ENCODE measurements around the gene EIF3A.
"Not testable (repeated sequence)": the region's sequence is repeated elsewhere in the genome, so short reads cannot be mapped to it uniquely, and the experiment has no call there.

EIF3A gene

DNA sequence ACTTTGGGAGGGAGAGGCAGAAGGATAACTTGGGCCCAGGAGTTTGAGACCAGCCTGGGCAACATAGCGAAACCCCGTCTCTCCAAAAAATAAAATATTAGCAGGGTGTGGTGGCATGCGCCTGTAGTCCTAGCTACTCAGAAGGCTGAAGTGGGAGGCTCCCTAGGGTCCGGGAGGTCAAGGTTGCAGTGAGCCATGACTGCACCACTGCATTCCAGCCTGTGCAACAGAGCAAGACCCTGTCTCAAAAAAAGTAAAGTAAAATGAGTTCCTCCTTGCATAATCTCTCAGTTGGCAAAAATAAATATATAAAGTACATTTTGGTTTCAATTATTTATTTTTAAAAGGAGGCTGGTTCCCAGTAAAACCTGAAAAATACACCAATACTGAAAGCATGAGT lies 39.3 kb downstream of the EIF3A start:
- DNase-seq: no peak

DNA sequence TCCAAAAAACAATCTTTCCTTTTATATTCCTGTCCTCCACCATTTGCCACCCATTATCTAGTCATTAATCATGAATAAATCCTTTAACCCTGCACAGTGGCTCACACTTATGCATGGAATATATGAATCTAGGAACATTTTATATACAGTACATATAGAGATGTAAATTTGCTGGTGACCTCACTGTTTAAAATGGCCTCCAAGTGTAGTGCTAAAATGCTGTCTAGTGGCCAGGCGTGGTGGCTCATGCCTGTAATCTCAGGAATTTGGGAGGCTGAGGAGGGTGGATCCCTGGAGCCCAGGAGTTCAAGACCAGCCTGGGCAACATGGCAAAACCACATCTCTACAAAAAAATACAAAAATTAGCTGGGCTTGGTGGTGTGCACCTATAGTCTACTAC lies 41.5 kb downstream of the EIF3A start:
- DNase-seq: no peak

GRCh38 chr10:119031496-119032059 lies 49.0 kb downstream of the EIF3A start:
- DNase-seq: no peak

DNA sequence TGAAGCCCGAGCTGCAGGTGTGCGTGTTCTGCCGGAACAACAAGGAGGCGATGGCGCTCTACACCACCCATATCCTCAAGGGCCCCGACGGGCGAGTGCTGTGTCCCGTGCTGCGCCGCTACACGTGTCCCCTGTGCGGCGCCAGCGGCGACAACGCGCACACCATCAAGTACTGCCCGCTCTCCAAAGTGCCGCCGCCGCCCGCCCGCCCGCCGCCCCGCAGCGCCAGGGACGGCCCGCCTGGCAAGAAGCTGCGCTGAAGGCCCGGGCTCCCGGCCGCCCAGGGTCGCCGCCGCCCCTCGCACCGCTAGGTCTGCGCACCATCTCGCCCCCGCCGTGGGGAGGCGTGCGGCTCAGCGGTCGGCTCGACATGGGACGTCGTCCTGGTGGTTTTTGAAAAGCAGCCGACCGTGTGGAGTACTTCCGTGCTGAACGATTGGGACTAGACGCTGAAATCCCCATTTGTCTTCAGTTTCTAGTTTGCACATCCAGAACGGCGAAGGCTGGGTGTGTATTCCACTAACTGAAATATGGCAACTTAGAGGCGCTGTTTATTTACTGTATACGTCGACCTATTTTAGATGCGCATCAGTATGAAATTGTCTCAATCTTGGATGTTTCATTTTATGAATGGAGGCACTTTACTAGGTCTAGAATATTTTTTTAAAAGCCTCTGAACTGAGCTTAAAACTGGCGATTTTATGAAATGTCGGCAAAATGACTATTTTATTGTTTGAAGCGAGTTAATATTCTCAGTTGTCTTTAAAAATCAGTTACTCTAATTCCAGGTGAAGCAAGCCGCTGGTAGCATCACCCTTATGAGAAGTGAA lies 50.0 kb downstream of the EIF3A start:
- no peak for DNase-seq

- DNase-seq: no peak
These were observed 50.8 kb downstream of the EIF3A start, which contains the start of gene NANOS1 for GRCh38 chr10:119029613-119030420. NANOS1 (plus strand) TSS chr10:119029714; CDS start chr10:119029802, 88 bp downstream.

DNA sequence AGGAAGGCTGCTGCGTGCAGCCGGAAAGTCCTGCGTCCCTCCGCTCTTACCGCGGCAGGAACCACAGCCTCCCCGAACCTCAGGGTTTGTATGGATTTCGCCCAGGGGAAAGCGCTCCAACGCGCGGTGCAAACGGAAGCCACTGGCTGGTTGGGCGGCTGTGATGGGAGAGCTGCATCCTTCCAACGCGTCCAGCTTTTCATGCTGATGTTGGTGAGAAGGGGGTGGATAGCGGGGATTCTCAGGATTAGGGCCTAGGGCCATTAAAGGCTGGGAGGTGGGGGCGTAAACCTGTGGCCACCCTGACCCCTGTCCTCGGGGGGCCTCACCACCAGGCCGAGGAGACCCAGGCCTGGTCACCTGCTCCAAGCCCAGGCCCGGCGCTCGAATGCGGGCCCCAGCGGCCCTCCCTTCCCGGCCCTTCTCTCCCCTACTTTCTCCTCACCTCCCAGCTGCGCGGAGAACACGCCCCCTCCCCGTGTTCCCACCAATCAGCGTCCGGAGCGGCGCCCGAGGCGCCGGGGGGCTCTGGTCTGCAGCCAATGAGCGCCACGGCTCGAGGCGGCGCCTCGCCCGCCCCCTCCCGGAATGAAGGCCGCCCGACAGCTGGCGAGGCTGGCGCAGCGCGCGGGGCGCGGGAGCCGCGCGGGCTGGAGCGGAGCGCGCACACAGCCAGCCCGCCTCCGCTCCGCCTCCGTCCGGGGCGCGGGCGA lies 51.6 kb downstream of the EIF3A start:
- peak; percentile 25 for DNase-seq

DNA sequence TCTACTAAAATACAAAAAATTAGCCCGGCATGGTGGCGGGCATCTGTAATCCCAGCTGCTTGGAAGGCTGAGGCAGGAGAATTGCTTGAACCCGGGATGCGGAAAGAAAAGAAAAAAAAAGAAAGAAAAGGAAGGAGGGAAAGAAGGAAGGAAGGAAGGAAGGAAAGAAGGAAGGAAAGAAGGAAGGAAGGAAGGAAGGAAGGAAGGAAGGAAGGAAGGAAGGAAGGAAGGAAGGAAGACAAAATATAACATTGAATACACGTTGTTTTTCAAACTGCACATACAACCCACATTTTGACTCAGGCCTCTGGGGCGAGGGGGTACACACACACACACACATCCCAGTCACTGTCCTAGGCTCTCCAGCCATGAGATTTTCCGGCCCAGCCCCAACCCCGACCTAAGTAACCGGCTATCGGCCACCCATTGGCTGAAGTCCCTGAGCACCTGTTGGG lies 52.1 kb downstream of the EIF3A start:
- not testable (repeated sequence) for DNase-seq

DNA sequence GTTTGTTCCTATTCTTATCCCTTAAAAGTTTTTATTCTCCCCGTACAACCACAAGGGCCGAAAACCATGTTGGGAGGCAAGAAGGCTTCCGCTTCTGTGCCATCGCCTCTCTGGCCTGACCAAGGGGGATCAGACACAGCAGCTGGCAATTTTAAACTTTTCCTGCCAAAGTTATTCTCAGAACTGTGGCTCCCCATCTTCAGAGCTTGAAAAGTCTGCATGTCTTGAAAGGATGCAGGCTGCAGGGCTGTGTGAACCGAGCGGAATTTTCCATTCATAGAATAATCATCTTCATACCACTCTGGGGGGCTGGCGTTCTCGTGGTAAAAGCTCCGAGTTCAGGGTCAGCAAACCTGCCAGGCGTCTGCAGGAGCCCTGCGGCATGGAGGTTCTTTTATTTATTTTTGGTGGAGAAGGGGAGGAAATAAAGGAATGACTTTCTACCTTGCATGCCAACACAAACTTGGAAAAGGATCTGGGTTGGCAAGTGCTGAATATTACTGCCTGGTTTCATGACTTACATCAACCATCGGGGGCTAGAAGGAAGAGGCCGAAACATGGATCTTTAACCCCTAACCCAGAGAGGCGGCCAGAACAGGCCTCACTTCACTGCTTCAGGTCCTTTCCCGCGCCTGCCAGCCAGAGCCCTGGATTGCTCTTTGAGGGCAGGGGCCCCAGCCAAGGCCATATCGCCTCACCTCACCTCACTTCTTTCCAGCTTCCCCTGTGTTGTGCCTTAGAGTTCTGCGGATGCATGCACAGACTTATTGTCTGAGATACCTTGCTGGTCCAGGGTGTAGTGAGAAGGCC lies 54.1 kb downstream of the EIF3A start:
- DNase-seq: no peak

DNA sequence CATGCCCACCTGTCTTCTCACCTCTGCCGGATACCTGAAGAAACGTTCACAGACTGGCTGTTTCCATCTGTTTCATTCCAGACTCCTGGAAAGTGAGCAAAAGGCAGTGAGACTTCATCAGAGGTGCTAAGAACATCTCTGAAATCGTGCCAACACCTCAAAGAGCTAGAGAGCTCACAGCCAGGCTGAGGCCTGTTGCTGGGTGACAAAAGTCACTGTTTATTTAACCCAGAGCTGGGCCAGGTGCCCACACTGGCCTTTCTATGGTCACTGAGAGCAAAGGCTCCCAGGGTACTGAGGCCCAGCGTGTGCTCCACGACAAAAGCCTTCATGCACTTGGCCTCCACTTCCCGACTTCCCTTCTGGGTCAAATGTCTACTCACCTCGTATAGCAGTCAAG lies 54.8 kb downstream of the EIF3A start:
- DNase-seq: no peak

- DNase-seq: no peak
These were observed 55.3 kb downstream of the EIF3A start for GRCh38 chr10:119025336-119025735.

DNA sequence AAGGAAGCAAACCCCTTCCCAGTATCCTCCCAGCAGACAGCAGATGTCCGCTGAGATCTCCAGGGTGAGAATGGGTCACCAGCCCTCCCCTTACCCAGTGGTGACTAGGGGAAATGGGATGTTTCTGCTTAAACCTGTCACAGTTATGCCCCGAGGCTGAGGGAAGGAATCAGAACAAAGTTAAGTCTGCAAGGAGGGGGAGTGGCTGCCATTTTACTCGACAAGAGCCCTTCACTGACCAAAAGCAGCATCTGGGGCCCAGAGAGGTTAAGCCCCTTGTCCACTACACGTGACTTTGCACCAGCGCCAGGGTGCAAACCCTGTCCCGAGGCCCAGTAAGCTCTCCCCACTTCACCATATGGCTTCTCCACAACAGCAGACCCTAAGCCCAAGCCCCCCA lies 55.7 kb downstream of the EIF3A start:
- no peak for DNase-seq

- no peak for DNase-seq
These were observed 57.1 kb downstream of the EIF3A start for GRCh38 chr10:119023553-119023868.

- no peak for DNase-seq
These were observed 57.6 kb downstream of the EIF3A start for GRCh38 chr10:119022846-119023552.

DNA sequence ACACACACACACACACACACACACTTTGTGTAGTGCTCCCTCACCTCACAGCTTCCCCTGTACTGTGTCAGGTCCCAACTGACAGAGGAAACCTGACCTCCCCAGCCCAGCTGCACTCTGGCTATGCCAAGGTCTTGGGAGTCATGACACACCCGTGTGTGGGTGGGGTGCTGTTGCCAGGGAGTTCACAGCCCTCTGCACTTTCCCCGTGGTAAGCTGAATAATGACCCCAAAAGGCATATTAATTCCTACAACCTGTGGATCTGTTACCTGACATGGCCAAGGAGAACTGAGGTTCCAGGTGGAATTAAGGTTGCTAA lies 60.0 kb downstream of the EIF3A start:
- DNase-seq: no peak

- no peak for DNase-seq
These were observed 73.4 kb downstream of the EIF3A start for GRCh38 chr10:119007211-119007574.

DNA sequence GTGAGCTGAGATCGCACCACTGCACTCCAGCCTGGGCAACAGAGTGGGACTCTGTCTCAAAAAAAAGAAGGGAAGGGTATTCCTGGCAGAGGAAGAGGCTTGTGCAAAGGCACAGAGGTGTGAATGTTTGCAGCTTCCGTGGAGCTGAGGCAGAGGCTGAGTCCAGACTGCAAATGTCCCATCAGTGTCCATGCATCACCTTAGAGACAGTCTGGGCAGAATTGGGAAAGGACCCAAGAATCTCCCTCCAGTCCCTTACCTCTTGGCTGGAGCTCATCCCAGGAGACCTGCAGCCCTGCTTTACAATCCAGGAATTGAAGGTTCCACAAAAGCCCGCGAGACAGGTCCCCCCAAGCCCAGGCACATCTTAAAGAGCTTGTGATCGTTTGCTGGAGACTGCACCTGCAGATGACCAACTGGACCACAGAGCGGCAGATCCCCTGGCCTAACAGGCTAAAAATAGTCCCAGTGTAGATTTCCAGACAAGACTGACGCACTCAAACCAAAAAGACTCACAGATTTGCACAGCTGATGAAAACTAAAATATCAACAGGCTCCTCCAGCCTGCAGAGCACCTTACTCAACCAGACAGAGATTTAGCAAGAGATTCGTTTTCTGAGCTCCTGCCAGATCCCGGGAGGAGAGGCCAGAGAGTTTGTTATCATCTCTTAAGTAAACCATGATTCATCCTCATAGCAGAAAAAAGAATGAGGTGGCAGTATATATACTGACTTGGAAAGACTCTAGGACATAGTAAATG lies 74.0 kb downstream of the EIF3A start:
- no peak for DNase-seq

GRCh38 chr10:119005362-119006043 lies 75.1 kb downstream of the EIF3A start:
- no peak for DNase-seq

DNA sequence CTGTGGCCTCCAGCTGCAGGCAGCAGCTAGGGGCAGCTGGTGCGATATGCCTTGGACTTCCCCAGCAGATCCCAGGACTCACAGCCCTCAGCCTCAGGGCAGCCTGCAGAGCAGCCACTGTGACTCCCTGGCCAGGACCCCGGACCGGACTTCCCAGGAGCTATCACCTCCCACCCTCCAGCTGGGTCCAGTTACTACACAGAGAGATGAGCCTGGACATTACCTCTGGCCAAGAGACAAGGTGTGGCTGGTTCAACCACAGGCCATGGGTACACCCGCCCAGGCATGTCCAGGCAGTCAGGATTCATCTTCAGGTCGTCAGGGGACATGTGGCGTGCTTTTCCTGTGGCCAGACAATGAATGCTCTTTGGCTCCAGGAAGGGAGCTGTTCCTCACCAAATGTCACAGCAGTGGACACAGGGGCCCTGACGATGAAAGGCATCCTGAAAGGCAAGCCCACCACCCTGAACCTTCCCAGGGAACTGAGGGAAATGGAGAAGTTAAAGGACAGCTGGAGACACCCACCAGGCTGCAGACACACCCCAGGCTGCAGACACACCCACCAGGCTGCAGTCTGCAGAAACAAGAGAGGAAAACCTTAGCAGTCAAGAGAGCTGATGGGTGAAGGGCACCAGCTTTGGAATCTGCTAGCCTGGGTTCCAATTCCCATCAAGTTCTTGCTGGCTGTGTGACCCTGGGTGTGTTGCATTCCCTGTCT lies 76.9 kb downstream of the EIF3A start:
- no peak for DNase-seq

GRCh38 chr10:119001717-119002500 lies 78.7 kb downstream of the EIF3A start:
- DNase-seq: no peak
